Mesothelial cell of epicardium (in vitro differentiated cells): ENCODE measurements around the gene SUDS3. TPM values are rescaled to one million over a fixed set of nuclear protein-coding genes. Genes with fewer than 3 reads are reported as not detected.
"Not testable (repeated sequence)": the region's sequence is repeated elsewhere in the genome, so short reads cannot be mapped to it uniquely, and the experiment has no call there.

ENCODE experiments used
- DNase-seq, 2 experiments: peaks; one replicate each; pipeline ENCODE4 v3.0.0; 2021; ENCODE audit warnings: low spot score in 2 of 2; ENCODE audit not compliant: unreplicated experiment in 2 of 2
- H3K27ac Mint-ChIP-seq: 2 replicates; pipeline ENCODE4 v1.8.0; 2021; ENCODE audit warnings: mixed read lengths
- H3K27me3 Mint-ChIP-seq: 2 replicates; pipeline ENCODE4 v1.8.0; 2021; ENCODE audit warnings: low read depth, mixed read lengths
- H3K36me3 Mint-ChIP-seq: 2 replicates; pipeline ENCODE4 v1.8.0; 2021; ENCODE audit warnings: mixed read lengths
- H3K4me1 Mint-ChIP-seq: 2 replicates; pipeline ENCODE4 v1.8.0; 2021; ENCODE audit warnings: mixed read lengths
- H3K4me3 Mint-ChIP-seq: 2 replicates; pipeline ENCODE4 v1.8.0; 2021; ENCODE audit warnings: mild to moderate bottlenecking, moderate library complexity, mixed read lengths
- H3K9me3 Mint-ChIP-seq: 2 replicates; pipeline ENCODE4 v1.8.0; 2021; ENCODE audit warnings: mixed read lengths
- CTCF ChIP-seq: fragments of 200-600 bp; sonication (generic); IDR thresholded peaks from one replicate; pipeline ENCODE4 v1.5.0; 2021; ENCODE audit warnings: antibody characterized with exemption; ENCODE audit not compliant: unreplicated experiment
- total RNA-seq: library from RNA; stranded (reverse); gene quantifications from 3 replicates; pipeline ENCODE4 v1.2.1, GENCODE V29; 2021

Gene SUDS3
- total RNA-seq, 1 donor from 2014 or later, result 44.6 TPM

GRCh38 chr12:118404876-118405521, 28.6 kb downstream of the SUDS3 start:
- Mint-ChIP-seq H3K4me1 (no peaks in the 10 kb centered on the region), H3K27ac (no peak overlapping the region)
- DNase-seq, result peak; percentile 25 to 63

GRCh38 chr12:118408241-118408640, 31.9 kb downstream of the SUDS3 start:
- H3K27me3 Mint-ChIP-seq, H3K4me1 Mint-ChIP-seq, H3K9me3 Mint-ChIP-seq, H3K27ac Mint-ChIP-seq, DNase-seq, H3K4me3 Mint-ChIP-seq: not testable (repeated sequence)
- H3K36me3 Mint-ChIP-seq, result peaks cover 24% of the 10 kb centered on the region

More at GRCh38 chr12:118404876-118405521, 28.6 kb downstream of the SUDS3 start:
- Mint-ChIP-seq H3K27me3 (no peaks in the 10 kb centered on the region), H3K9me3 (no peaks in the 10 kb centered on the region), H3K36me3 (peaks cover 29% of the 10 kb centered on the region), H3K4me3 (no peak overlapping the region)
- TF ChIP-seq CTCF, result peak; percentile 81

GRCh38 chr12:118409834-118410233, 33.5 kb downstream of the SUDS3 start:
- H3K4me3 Mint-ChIP-seq, result no peak overlapping the region
- peaks cover 38% of the 10 kb centered on the region for H3K36me3 Mint-ChIP-seq
- TF ChIP-seq CTCF, result no peak
- H3K27me3 Mint-ChIP-seq, result no peaks in the 10 kb centered on the region
- no peak for DNase-seq
- H3K9me3 Mint-ChIP-seq, result no peaks in the 10 kb centered on the region
- H3K4me1 Mint-ChIP-seq, result no peaks in the 10 kb centered on the region
- H3K27ac Mint-ChIP-seq, result no peak overlapping the region

- H3K27me3 Mint-ChIP-seq, result no peaks in the 10 kb centered on the region
- H3K4me3 Mint-ChIP-seq, result no peak overlapping the region
- no peaks in the 10 kb centered on the region for H3K4me1 Mint-ChIP-seq
- no peak for DNase-seq
- no peak overlapping the region for H3K27ac Mint-ChIP-seq
- no peak for TF ChIP-seq CTCF
- H3K9me3 Mint-ChIP-seq, result peaks cover 9% of the 10 kb centered on the region
- H3K36me3 Mint-ChIP-seq, result peaks cover 51% of the 10 kb centered on the region
These were observed 41.6 kb downstream of the SUDS3 start for GRCh38 chr12:118417942-118418341.

GRCh38 chr12:118418385-118419057, 42.2 kb downstream of the SUDS3 start:
- no peaks in the 10 kb centered on the region for H3K4me1 Mint-ChIP-seq
- no peak for DNase-seq
- no peak for TF ChIP-seq CTCF

GRCh38 chr12:118420673-118421072, 44.3 kb downstream of the SUDS3 start:
- H3K27me3 Mint-ChIP-seq, result no peaks in the 10 kb centered on the region
- no peaks in the 10 kb centered on the region for H3K4me1 Mint-ChIP-seq
- DNase-seq, result no peak
- no peak overlapping the region for H3K27ac Mint-ChIP-seq
- H3K36me3 Mint-ChIP-seq, result peaks cover 28% of the 10 kb centered on the region
- no peak overlapping the region for H3K4me3 Mint-ChIP-seq
- peaks cover 9% of the 10 kb centered on the region for H3K9me3 Mint-ChIP-seq
- TF ChIP-seq CTCF, result no peak

More at GRCh38 chr12:118418385-118419057, 42.2 kb downstream of the SUDS3 start:
- Mint-ChIP-seq H3K27ac (no peak overlapping the region), H3K36me3 (peaks cover 49% of the 10 kb centered on the region), H3K27me3 (no peaks in the 10 kb centered on the region), H3K4me3 (no peak overlapping the region), H3K9me3 (peaks cover 9% of the 10 kb centered on the region)
